Measurements from ENCODE around the gene FNDC11.

FNDC11 gene

DNA sequence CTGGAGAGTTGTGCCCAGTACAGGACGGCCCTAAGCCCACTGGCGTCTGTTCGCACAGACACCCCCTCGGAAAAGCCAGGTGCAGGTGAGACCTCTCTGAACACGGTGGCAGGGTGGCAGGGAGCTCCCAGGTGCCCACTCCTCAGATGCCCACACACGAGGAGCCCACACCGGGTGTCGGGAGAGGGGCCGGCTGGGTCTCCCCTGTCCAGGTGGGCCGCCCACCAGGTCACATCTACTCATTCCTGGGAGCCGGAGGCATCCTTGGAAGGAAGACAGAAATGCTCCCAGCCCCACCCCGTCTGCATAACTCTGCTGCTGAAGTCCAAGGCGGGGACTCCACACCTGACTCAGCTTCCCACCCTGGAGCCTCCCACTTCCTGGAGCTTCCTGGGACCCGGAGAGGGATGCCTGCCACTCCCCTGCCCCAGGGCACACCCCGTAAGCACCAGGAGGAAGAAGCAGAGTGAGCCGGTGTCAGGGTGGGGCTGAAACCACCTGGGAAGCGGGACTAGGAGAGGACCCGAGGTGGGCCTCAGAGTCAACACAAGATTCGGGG, 8.9 kb upstream of the FNDC11 start:
- Histone ChIP-seq H3K27ac (replicated peaks) (no peak overlapping the region), H3K27me3 (ENCODE audit: insufficient read depth, poor library complexity, severe bottlenecking) (peaks cover 60% of the 10 kb centered on the region), H3K4me3 (replicated peaks; ENCODE audit: insufficient read depth, low read length) (no peak overlapping the region)
- no peak for DNase-seq (ENCODE audit: low read depth in 1 of 2, low spot score in 1 of 2)
- no peak for TF ChIP-seq CTCF (IDR thresholded peaks at IDR 0.05; ENCODE audit: insufficient read depth, low read length)
- no peak for TF ChIP-seq SPI1 (IDR thresholded peaks at IDR 0.05; ENCODE audit: borderline replicate concordance, low read depth)
- no peak for TF ChIP-seq GABPA (IDR thresholded peaks at IDR 0.05; ENCODE audit: low read depth)

GRCh38 chr20:63545814-63546213, 8.1 kb upstream of the FNDC11 start:
- H3K4me3 ChIP-seq (replicated peaks; ENCODE audit: insufficient read depth, low read length): no peak overlapping the region
- H3K27ac ChIP-seq (replicated peaks): no peak overlapping the region
- TF ChIP-seq POLR2AphosphoS5 (IDR thresholded peaks at IDR 0.05; ENCODE audit: low read depth): no peak
- TF ChIP-seq SPI1 (IDR thresholded peaks at IDR 0.05; ENCODE audit: borderline replicate concordance, low read depth): no peak
- no peak for TF ChIP-seq CTCF (IDR thresholded peaks at IDR 0.05; ENCODE audit: insufficient read depth, low read length)
- no peak for TF ChIP-seq REST (IDR thresholded peaks at IDR 0.05; ENCODE audit: insufficient replicate concordance, low read depth)
- no peak for TF ChIP-seq GABPA (IDR thresholded peaks at IDR 0.05; ENCODE audit: low read depth)
- H3K27me3 ChIP-seq (ENCODE audit: insufficient read depth, poor library complexity, severe bottlenecking): peaks cover 59% of the 10 kb centered on the region
- DNase-seq (ENCODE audit: low read depth in 1 of 2, low spot score in 1 of 2): no peak

- H3K27ac ChIP-seq (replicated peaks): no peak overlapping the region
- DNase-seq (ENCODE audit: low read depth in 1 of 2, low spot score in 1 of 2): no peak
- peaks cover 60% of the 10 kb centered on the region for H3K27me3 ChIP-seq (ENCODE audit: insufficient read depth, poor library complexity, severe bottlenecking)
- no peak for TF ChIP-seq GABPA (IDR thresholded peaks at IDR 0.05; ENCODE audit: low read depth)
- H3K4me3 ChIP-seq (replicated peaks; ENCODE audit: insufficient read depth, low read length): no peak overlapping the region
These were observed 7.6 kb upstream of the FNDC11 start for GRCh38 chr20:63546256-63546955.

- DNase-seq (ENCODE audit: low read depth in 1 of 2, low spot score in 1 of 2): no peak
- Histone ChIP-seq H3K4me3 (replicated peaks; ENCODE audit: insufficient read depth, low read length) (no peak overlapping the region), H3K27ac (replicated peaks) (no peak overlapping the region), H3K27me3 (ENCODE audit: insufficient read depth, poor library complexity, severe bottlenecking) (peaks cover 62% of the 10 kb centered on the region)
- TF ChIP-seq SPI1 (IDR thresholded peaks at IDR 0.05; ENCODE audit: borderline replicate concordance, low read depth) (no peak), GABPA (IDR thresholded peaks at IDR 0.05; ENCODE audit: low read depth) (no peak), POLR2AphosphoS5 (IDR thresholded peaks at IDR 0.05; ENCODE audit: low read depth) (no peak), REST (IDR thresholded peaks at IDR 0.05; ENCODE audit: insufficient replicate concordance, low read depth) (no peak), CTCF (IDR thresholded peaks at IDR 0.05; ENCODE audit: insufficient read depth, low read length) (no peak)
These were observed 6.8 kb upstream of the FNDC11 start for GRCh38 chr20:63546956-63547724.
